Small intestine (tissue), 7 donors: ENCODE data around the gene CEP83. TPM values are rescaled to one million over a fixed set of nuclear protein-coding genes. Genes with fewer than 3 reads are reported as not detected.

Source experiments
- DNase-seq, 2 donors: peaks; one replicate each; pipeline versions ENCODE4 v3.0.0 to v3.0.0-alpha.2; 2013
- FAIRE-seq: peaks from 2 replicates; lab custom pipeline; 2012; peaks lifted over from hg19 to GRCh38; lab: Jason Lieb, UNC
- H3K27ac ChIP-seq, 3 donors: one replicate each; pipeline ENCODE4 v1.5.1; 2013; ENCODE audit warnings: low read length in 2 of 3, mild to moderate bottlenecking in 2 of 3, control low read depth in 1 of 3, inconsistent platforms in 1 of 3, low read depth in 1 of 3, moderate library complexity in 1 of 3
- H3K27me3 ChIP-seq, 3 donors: one replicate each; pipeline ENCODE4 v1.6.1; 2013; ENCODE audit warnings: low read length in 3 of 3, inconsistent platforms in 1 of 3; ENCODE audit not compliant: control insufficient read depth in 3 of 3, insufficient read depth in 3 of 3
- H3K36me3 ChIP-seq, 3 donors: one replicate each; pipeline ENCODE4 v1.6.1; 2013; ENCODE audit warnings: low read length in 3 of 3, inconsistent platforms in 1 of 3, low read depth in 1 of 3, mild to moderate bottlenecking in 1 of 3, moderate library complexity in 1 of 3; ENCODE audit not compliant: control insufficient read depth in 3 of 3, insufficient read depth in 2 of 3
- H3K4me1 ChIP-seq, 3 donors: one replicate each; pipeline ENCODE4 v1.6.1; 2013; ENCODE audit warnings: low read length in 2 of 3, inconsistent platforms in 1 of 3, low read depth in 1 of 3, mild to moderate bottlenecking in 1 of 3, moderate library complexity in 1 of 3; ENCODE audit not compliant: control insufficient read depth in 3 of 3, insufficient read depth in 2 of 3
- H3K4me3 ChIP-seq, 3 donors: one replicate each; pipeline ENCODE4 v1.5.1; 2013; ENCODE audit warnings: low read length in 3 of 3, control low read depth in 1 of 3, inconsistent platforms in 1 of 3, low read depth in 1 of 3, mild to moderate bottlenecking in 1 of 3, moderate library complexity in 1 of 3
- H3K9me3 ChIP-seq, 2 donors: one replicate each; pipeline ENCODE4 v1.6.1; 2013; ENCODE audit warnings: low read depth in 1 of 2, low read length in 1 of 2; ENCODE audit not compliant: control insufficient read depth in 2 of 2, insufficient read depth in 1 of 2
- WGBS, 3 donors: extraction: QIAGEN DNeasy Blood & Tissue Kit; methylation state at CpG; one replicate each; pipeline ENCODE4 v1.1.7; 2013; 5-methylcytosine and 5-hydroxymethylcytosine counted together
- polyA plus RNA-seq, 4 donors: library from polyadenylated mRNA; stranded (reverse) in 3 of 4; unstranded in 1 of 4; fragments of 200-250 nt in 3 of 4; fragments of 120-200 nt in 1 of 4; gene quantifications; one replicate each; pipeline versions ENCODE4 v1.2.1 to v1.2.3, GENCODE V29; 2013
- donor health status: healthy with polysubstance abuse.
- donor health status: control.
- donor health status: control.
- donor health status: Bipolar disorder and iron deficiency.
- donor health status: healthy.

The CEP83 gene
- polyA plus RNA-seq, 4 donors, result 3.8 to 17.3 (median 6.1) TPM

GRCh38 chr12:94261786-94262185 lies 197.9 kb downstream of the CEP83 start:
- FAIRE-seq (no peak), DNase-seq (no peak)
- Histone ChIP-seq H3K27ac (peak overlapping the region in 2 of 3 donors; percentile 57 to 88), H3K27me3 (no peaks in the 10 kb centered on the region), H3K4me3 (peak overlapping the region in 2 of 3 donors; percentile 33 to 60), H3K9me3 (no peaks in the 10 kb centered on the region), H3K36me3 (peaks cover 0 to 39% (median 0%) of the 10 kb centered on the region in 3 donors), H3K4me1 (peaks cover 0 to 9% (median 9%) of the 10 kb centered on the region in 3 donors)
- WGBS, 3 donors, result 48 to 62% (median 60%) methylated on average over 3 of the region's 3 CpGs

GRCh38 chr12:94261119-94261518 lies 198.5 kb downstream of the CEP83 start:
- no peak for DNase-seq
- WGBS, 3 donors, result 66 to 85% (median 85%) methylated on average over 2 of the region's 2 CpGs
- Histone ChIP-seq H3K4me3 (no peak overlapping the region), H3K4me1 (peaks cover 0 to 9% (median 9%) of the 10 kb centered on the region in 3 donors), H3K9me3 (no peaks in the 10 kb centered on the region), H3K27me3 (no peaks in the 10 kb centered on the region), H3K27ac (no peak overlapping the region), H3K36me3 (peaks cover 0 to 36% (median 0%) of the 10 kb centered on the region in 3 donors)
- FAIRE-seq, result no peak

GRCh38 chr12:94260717-94261116 lies 198.9 kb downstream of the CEP83 start:
- DNase-seq (no peak), FAIRE-seq (no peak)
- H3K4me1 ChIP-seq, result peaks cover 0 to 9% (median 9%) of the 10 kb centered on the region in 3 donors
- no peaks in the 10 kb centered on the region for H3K9me3 ChIP-seq
- peaks cover 0 to 33% (median 0%) of the 10 kb centered on the region in 3 donors for H3K36me3 ChIP-seq
- no peak overlapping the region for H3K4me3 ChIP-seq
- H3K27ac ChIP-seq, result no peak overlapping the region
- no peaks in the 10 kb centered on the region for H3K27me3 ChIP-seq
- WGBS, 3 donors, result 89 to 94% (median 93%) methylated on average over 13 of the region's 13 CpGs

- 93 to 100% (median 96%) methylated on average over 3 of the region's 3 CpGs for WGBS, 3 donors
- DNase-seq (no peak), FAIRE-seq (no peak)
- H3K27me3 ChIP-seq, result no peaks in the 10 kb centered on the region
- peaks cover 0 to 9% (median 9%) of the 10 kb centered on the region in 3 donors for H3K4me1 ChIP-seq
- no peaks in the 10 kb centered on the region for H3K9me3 ChIP-seq
- no peak overlapping the region for H3K27ac ChIP-seq
- peaks cover 0 to 33% (median under 1%) of the 10 kb centered on the region in 3 donors for H3K36me3 ChIP-seq
- H3K4me3 ChIP-seq, result no peak overlapping the region
Observed at GRCh38 chr12:94260017-94260416, 199.7 kb downstream of the CEP83 start.

- H3K36me3 ChIP-seq, result peaks cover 0 to 31% (median 3%) of the 10 kb centered on the region in 3 donors
- WGBS, 3 donors, result 49 to 70% (median 55%) methylated on average over 2 of the region's 2 CpGs
- H3K27me3 ChIP-seq, result no peaks in the 10 kb centered on the region
- DNase-seq (no peak), FAIRE-seq (no peak)
- peaks cover 0 to 9% (median 6%) of the 10 kb centered on the region in 3 donors for H3K4me1 ChIP-seq
- H3K27ac ChIP-seq, result no peak overlapping the region
- no peak overlapping the region for H3K4me3 ChIP-seq
- no peaks in the 10 kb centered on the region for H3K9me3 ChIP-seq
Observed at GRCh38 chr12:94258593-94258992, 201.1 kb downstream of the CEP83 start.

Other genes with a start within 250 kb of the CEP83 start
- gene TMCC3, start 190.7 kb upstream of the CEP83 start, polyA plus RNA-seq, result 10 to 100 TPM in 3 of 4 donors, 1 to 10 TPM in 1; 8.6 to 23.9 (median 14.3) TPM